ENCODE data around the gene SNX2.
"Not testable (repeated sequence)": the region's sequence is repeated elsewhere in the genome, so short reads cannot be mapped to it uniquely, and the experiment has no call there.

The SNX2 gene

GRCh38 chr5:122844910-122845228 lies 70.0 kb downstream of the SNX2 start:
- peak; percentile 22 for DNase-seq
- ATAC-seq, result peak; percentile 11

GRCh38 chr5:122845229-122846050 lies 70.6 kb downstream of the SNX2 start, which contains the start of gene SNX24:
TSS of gene SNX24 (plus strand) at chr5:122845613. CDS start at chr5:122845634, 21 bp downstream.
- peak; percentile 74 for DNase-seq
- ATAC-seq, result peak; percentile 88

GRCh38 chr5:122846051-122846550 lies 71.2 kb downstream of the SNX2 start:
- no peak for DNase-seq
- ATAC-seq, result no peak

- no peak for DNase-seq
- ATAC-seq, result no peak
These were observed 72.8 kb downstream of the SNX2 start for GRCh38 chr5:122847687-122848081.

GRCh38 chr5:122849771-122850170 lies 74.9 kb downstream of the SNX2 start:
- DNase-seq, result no peak
- no peak for ATAC-seq

GRCh38 chr5:122857538-122857937 lies 82.7 kb downstream of the SNX2 start:
- DNase-seq, result not testable (repeated sequence)

GRCh38 chr5:122858451-122858850 lies 83.6 kb downstream of the SNX2 start:
- no peak for ATAC-seq
- no peak for DNase-seq

More at GRCh38 chr5:122857538-122857937, 82.7 kb downstream of the SNX2 start:
- not testable (repeated sequence) for ATAC-seq

GRCh38 chr5:122863240-122863639 lies 88.4 kb downstream of the SNX2 start:
- no peak for DNase-seq
- ATAC-seq, result no peak

- ATAC-seq (no peak), DNase-seq (no peak)
These were observed 88.8 kb downstream of the SNX2 start for GRCh38 chr5:122863721-122864120.

GRCh38 chr5:122864400-122864799 lies 89.5 kb downstream of the SNX2 start:
- ATAC-seq (peak; percentile 43), DNase-seq (no peak)

- no peak for DNase-seq
- no peak for ATAC-seq
These were observed 90.0 kb downstream of the SNX2 start for GRCh38 chr5:122864842-122865241.

GRCh38 chr5:122870219-122870856 lies 95.5 kb downstream of the SNX2 start:
- DNase-seq, result no peak
- no peak for ATAC-seq

GRCh38 chr5:122871661-122872060 lies 96.8 kb downstream of the SNX2 start:
- ATAC-seq (no peak), DNase-seq (no peak)

- ATAC-seq (no peak), DNase-seq (no peak)
These were observed 99.4 kb downstream of the SNX2 start for GRCh38 chr5:122874179-122874875.

GRCh38 chr5:122877518-122877917 lies 102.6 kb downstream of the SNX2 start:
- ATAC-seq (no peak), DNase-seq (no peak)

- ATAC-seq (no peak), DNase-seq (no peak)
These were observed 104.2 kb downstream of the SNX2 start for GRCh38 chr5:122879076-122879475.
